Panc1 (cell line): ENCODE measurements around the gene COQ9. TPM values are rescaled to one million over a fixed set of nuclear protein-coding genes. Genes with fewer than 3 reads are reported as not detected.
A peak's percentile ranks its signal among the peaks of the same experiment; 100 is the strongest.

Experiments
- ATAC-seq: fragments of 200-7000 bp; cut with Tn5 transposase; 2 replicates; pipeline ENCODE4 v1.9.1; 2020; ENCODE audit warnings: mild to moderate bottlenecking, moderate library complexity
- BruUV-seq: library from RNA; stranded (reverse); fragments of 400-500 nt; replicated peaks from 2 replicates; lab custom pipeline; 2021; lab: Mats Ljungman, UMichigan
- CTCF ChIA-PET: fragments of 300-600 bp; sonication (Branson Sonifier 250); formaldehyde crosslinking; loops from one replicate; lab custom pipeline; 2022; ENCODE audit warnings: antibody characterized with exemption; lab: Charles Lee
- POLR2A ChIA-PET: fragments of 300-600 bp; sonication (Branson Sonifier 250); formaldehyde crosslinking; loops from one replicate; lab custom pipeline; 2022; ENCODE audit warnings: antibody characterized with exemption; lab: Charles Lee
- DNase-seq: peaks from one replicate; pipeline ENCODE4 v3.0.0-alpha.2; 2010; ENCODE audit warnings: low read depth, low spot score
- H3K27ac ChIP-seq: 2 replicates; pipeline ENCODE4 v1.5.1; 2011; ENCODE audit warnings: mild to moderate bottlenecking, low read length, inconsistent platforms
- H3K27me3 ChIP-seq: fragments of 200-500 bp; sonication (Bioruptor generic); 2 replicates; pipeline ENCODE4 v1.6.0; 2014; ENCODE audit warnings: low read length, inconsistent platforms; ENCODE audit not compliant: control insufficient read depth, insufficient read depth
- H3K36me3 ChIP-seq: fragments of 200-500 bp; sonication (Bioruptor generic); 2 replicates; pipeline ENCODE4 v1.5.1; 2014; ENCODE audit warnings: inconsistent platforms, mild to moderate bottlenecking, low read length, moderate library complexity; ENCODE audit not compliant: control insufficient read depth, insufficient read depth
- H3K4me1 ChIP-seq: 2 replicates; pipeline ENCODE4 v1.5.1; 2011; ENCODE audit warnings: inconsistent platforms, mild to moderate bottlenecking, low read length, moderate library complexity; ENCODE audit not compliant: control insufficient read depth, insufficient read depth
- H3K4me3 ChIP-seq, 2 experiments: 2 replicates each; pipeline ENCODE4 v1.5.1; 2011 to 2012; ENCODE audit warnings: low read depth in 2 of 2, low read length in 2 of 2, mild to moderate bottlenecking in 2 of 2, inconsistent platforms in 1 of 2, moderate library complexity in 1 of 2
- H3K9me3 ChIP-seq: fragments of 200-500 bp; sonication (Bioruptor generic); 2 replicates; pipeline ENCODE4 v1.5.1; 2014; ENCODE audit warnings: low read depth, mild to moderate bottlenecking, inconsistent platforms, low read length, moderate library complexity; ENCODE audit not compliant: control insufficient read depth, insufficient read depth
- POLR2AphosphoS5 ChIP-seq: IDR thresholded peaks from 2 replicates; pipeline ENCODE4 v1.6.1; 2012; ENCODE audit warnings: mild to moderate bottlenecking, low read depth, low read length, moderate library complexity
- SIN3A ChIP-seq: IDR thresholded peaks from 2 replicates; pipeline ENCODE4 v1.6.1; 2012; ENCODE audit warnings: low read depth, mild to moderate bottlenecking, low read length, moderate library complexity, borderline replicate concordance; ENCODE audit not compliant: insufficient read depth
- TCF7L2 ChIP-seq: IDR thresholded peaks from 2 replicates; pipeline ENCODE4 v1.6.1; 2011; ENCODE audit warnings: mild to moderate bottlenecking, low read depth, low read length, inconsistent platforms
- in situ Hi-C: cut with HindIII; loops from 2 replicates; pipeline ENCODE4 v1.10.0; 2016; ENCODE audit warnings: low sequenced_read_pairs, low pct_unique_long_range_greater_than_20kb
- intact Hi-C: fragments of 100-400 bp; cut with micrococcal nuclease; formaldehyde crosslinking; loops from one replicate; pipeline ENCODE4 v1.10.0; 2022; ENCODE audit not compliant: unreplicated experiment
- total RNA-seq: library from RNA; stranded (reverse); gene quantifications from one replicate; pipeline ENCODE4 v1.2.1, GENCODE V29; 2021; ENCODE audit not compliant: unreplicated experiment
- TF ChIP-seq, protein P1 (sequence below), 2 experiments: IDR thresholded peaks; 2 replicates each; pipeline ENCODE4 v1.6.1; 2011 to 2012; ENCODE audit warnings: low read depth in 2 of 2, control low read depth in 1 of 2, low read length in 1 of 2, mild to moderate bottlenecking in 1 of 2, moderate library complexity in 1 of 2; ENCODE audit not compliant: insufficient read depth in 1 of 2
- TF ChIP-seq, protein P2 (sequence below): fragments of 450-650 bp; IDR thresholded peaks from 2 replicates; pipeline ENCODE4 v1.5.1; 2017; ENCODE audit warnings: mild to moderate bottlenecking

The COQ9 gene
- total RNA-seq, 1 experiment from 2014 or later = 48.5 TPM

DNA sequence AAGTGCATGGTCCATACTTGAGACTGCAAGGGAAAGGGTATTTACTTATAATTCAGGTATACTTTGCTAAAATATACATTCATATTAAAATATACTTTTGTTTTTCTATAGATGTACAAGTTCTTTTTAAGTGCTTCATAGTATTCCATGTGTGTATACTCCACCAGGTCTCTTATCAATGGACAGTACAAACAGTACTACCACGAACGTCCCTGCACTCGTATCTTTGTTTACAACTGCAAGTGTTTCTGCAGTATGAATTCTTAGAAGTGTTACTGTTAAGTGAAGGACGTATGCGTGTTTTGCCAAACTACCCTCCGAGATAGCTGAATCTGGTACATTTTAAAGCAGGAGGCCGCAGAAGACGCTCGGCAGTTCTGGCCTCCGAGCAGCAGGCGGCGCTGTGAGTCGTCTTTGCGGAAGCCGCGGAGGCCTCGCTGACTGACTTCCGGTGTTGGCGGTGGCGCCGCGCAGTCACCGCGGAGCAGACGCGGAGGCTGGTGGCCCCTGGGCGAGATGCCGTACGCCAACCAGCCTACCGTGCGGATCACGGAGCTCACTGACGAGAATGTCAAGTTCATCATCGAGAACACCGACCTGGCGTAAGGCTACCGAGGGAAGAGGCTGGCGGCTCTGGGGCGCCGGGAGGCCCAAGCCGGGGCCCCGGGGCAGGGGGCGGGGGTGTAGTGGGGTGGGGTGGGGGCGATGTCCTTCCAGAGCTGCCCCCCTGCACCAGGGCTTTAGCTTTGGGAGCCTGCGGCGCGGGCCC lies 15.1 kb downstream of the COQ9 start, which contains the start of gene POLR2C (continued):
- no peak for TF ChIP-seq SIN3A

DNA sequence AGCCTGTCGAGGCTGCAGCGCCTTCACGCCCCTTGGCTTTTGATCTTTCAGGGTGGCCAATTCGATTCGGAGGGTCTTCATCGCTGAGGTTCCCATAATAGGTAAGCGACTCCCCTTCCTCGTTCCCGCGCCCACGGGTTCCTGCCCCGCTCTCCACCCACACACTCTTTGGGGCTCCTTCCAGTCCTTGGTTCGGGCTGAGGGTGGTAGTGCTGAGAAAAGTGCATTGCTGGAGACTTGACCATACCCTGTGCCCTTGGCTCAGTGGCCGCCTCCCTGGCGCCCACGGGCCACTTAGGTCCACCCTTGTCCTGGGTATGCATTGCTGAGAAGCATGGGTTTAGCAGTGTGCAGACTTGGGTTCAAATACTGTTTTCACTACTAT lies 15.7 kb downstream of the COQ9 start:
- no TSS peak for BruUV-seq
- peak overlapping the region; percentile 81 for H3K27ac ChIP-seq
- CTCF ChIA-PET = interaction anchor here (0.8 kb wide), 1 partner anchor 12 kb away, joined by 5 read pairs; no protein-coding TSS in a partner anchor
- POLR2A ChIA-PET = interaction anchor here (0.6 kb wide), 1 partner anchor 116 kb away, joined by 3 read pairs; no protein-coding TSS in a partner anchor
- intact Hi-C loops = loop anchor here (10.0 kb wide), 1 partner anchor 52 kb away; no protein-coding TSS in a partner anchor
- H3K27me3 ChIP-seq = no peaks in the 10 kb centered on the region
- no peak for DNase-seq
- no peaks in the 10 kb centered on the region for H3K9me3 ChIP-seq
- peak overlapping the region; percentile 90 to 92 for H3K4me3 ChIP-seq
- in situ Hi-C loops = no loop called here
- 0 out of 2 replicates have a peak, but pooled peaks cover 2% of the 10 kb centered on the region for H3K4me1 ChIP-seq
- peak; percentile 59 for ATAC-seq
- no peaks in the 10 kb centered on the region; the same call in 1 of the 2 replicates for H3K36me3 ChIP-seq
- TF ChIP-seq, protein P1, sequence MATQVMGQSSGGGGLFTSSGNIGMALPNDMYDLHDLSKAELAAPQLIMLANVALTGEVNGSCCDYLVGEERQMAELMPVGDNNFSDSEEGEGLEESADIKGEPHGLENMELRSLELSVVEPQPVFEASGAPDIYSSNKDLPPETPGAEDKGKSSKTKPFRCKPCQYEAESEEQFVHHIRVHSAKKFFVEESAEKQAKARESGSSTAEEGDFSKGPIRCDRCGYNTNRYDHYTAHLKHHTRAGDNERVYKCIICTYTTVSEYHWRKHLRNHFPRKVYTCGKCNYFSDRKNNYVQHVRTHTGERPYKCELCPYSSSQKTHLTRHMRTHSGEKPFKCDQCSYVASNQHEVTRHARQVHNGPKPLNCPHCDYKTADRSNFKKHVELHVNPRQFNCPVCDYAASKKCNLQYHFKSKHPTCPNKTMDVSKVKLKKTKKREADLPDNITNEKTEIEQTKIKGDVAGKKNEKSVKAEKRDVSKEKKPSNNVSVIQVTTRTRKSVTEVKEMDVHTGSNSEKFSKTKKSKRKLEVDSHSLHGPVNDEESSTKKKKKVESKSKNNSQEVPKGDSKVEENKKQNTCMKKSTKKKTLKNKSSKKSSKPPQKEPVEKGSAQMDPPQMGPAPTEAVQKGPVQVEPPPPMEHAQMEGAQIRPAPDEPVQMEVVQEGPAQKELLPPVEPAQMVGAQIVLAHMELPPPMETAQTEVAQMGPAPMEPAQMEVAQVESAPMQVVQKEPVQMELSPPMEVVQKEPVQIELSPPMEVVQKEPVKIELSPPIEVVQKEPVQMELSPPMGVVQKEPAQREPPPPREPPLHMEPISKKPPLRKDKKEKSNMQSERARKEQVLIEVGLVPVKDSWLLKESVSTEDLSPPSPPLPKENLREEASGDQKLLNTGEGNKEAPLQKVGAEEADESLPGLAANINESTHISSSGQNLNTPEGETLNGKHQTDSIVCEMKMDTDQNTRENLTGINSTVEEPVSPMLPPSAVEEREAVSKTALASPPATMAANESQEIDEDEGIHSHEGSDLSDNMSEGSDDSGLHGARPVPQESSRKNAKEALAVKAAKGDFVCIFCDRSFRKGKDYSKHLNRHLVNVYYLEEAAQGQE (IDR thresholded peaks at IDR 0.05; ENCODE audit: insufficient read depth in 1 of 2, low read depth in 2 of 2, low read length in 1 of 2) = no peak
- TF ChIP-seq, protein P2, sequence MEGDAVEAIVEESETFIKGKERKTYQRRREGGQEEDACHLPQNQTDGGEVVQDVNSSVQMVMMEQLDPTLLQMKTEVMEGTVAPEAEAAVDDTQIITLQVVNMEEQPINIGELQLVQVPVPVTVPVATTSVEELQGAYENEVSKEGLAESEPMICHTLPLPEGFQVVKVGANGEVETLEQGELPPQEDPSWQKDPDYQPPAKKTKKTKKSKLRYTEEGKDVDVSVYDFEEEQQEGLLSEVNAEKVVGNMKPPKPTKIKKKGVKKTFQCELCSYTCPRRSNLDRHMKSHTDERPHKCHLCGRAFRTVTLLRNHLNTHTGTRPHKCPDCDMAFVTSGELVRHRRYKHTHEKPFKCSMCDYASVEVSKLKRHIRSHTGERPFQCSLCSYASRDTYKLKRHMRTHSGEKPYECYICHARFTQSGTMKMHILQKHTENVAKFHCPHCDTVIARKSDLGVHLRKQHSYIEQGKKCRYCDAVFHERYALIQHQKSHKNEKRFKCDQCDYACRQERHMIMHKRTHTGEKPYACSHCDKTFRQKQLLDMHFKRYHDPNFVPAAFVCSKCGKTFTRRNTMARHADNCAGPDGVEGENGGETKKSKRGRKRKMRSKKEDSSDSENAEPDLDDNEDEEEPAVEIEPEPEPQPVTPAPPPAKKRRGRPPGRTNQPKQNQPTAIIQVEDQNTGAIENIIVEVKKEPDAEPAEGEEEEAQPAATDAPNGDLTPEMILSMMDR = no peak
- TF ChIP-seq SIN3A = no peak
- no peak for TF ChIP-seq POLR2AphosphoS5
- TF ChIP-seq TCF7L2 = no peak

DNA sequence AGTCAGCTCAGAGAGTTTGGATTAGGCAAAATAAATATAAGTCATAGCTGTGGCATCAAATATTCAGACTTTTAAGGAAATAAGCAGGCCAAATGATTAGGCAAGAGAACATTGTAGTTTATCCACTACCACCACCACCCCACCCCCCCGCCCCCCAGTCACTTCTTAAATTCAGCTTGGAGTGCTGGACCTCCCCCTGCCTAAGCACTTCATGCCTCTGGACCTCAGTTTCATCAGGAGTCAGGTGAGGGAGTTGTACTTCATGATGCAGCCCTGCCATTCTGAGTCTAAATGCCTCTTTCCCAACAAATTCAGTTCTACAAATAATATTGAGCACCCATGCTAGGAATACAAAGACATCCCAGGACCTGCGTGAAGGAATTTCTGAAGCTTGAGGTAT lies 17.2 kb downstream of the COQ9 start:
- H3K27ac ChIP-seq = no peak overlapping the region
- peaks cover 2% of the 10 kb centered on the region for H3K36me3 ChIP-seq
- no TSS peak for BruUV-seq
- no peaks in the 10 kb centered on the region for H3K27me3 ChIP-seq
- in situ Hi-C loops (no loop called here), intact Hi-C loops (loop anchor here (10.0 kb wide), 1 partner anchor 50 kb away; no protein-coding TSS in a partner anchor)
- no peak overlapping the region for H3K4me3 ChIP-seq
- CTCF ChIA-PET = no interaction called here
- H3K4me1 ChIP-seq = 0 out of 2 replicates have a peak, but pooled peaks cover 2% of the 10 kb centered on the region
- H3K9me3 ChIP-seq = no peaks in the 10 kb centered on the region
- TF ChIP-seq SIN3A (no peak), TCF7L2 (no peak), POLR2AphosphoS5 (no peak)
- TF ChIP-seq, protein P2 = no peak
- TF ChIP-seq, protein P1 (IDR thresholded peaks at IDR 0.05; ENCODE audit: insufficient read depth in 1 of 2, low read depth in 2 of 2, low read length in 1 of 2) = no peak
- no peak for DNase-seq
- POLR2A ChIA-PET = no interaction called here
- ATAC-seq = no peak
